K562 (cell line): ENCODE measurements around the gene LRRC4C. TPM values are rescaled to one million over a fixed set of nuclear protein-coding genes. Genes with fewer than 3 reads are reported as not detected.

Experiments
- ATAC-seq: fragments of 200-7000 bp; cut with Tn5 transposase; 3 replicates; pipeline ENCODE4 v1.9.1; 2020; ENCODE audit warnings: moderate library complexity
- BruUV-seq: library from RNA; stranded (reverse); fragments of 400-500 nt; replicated peaks from 2 replicates; lab custom pipeline; 2021; lab: Mats Ljungman, UMichigan
- CTCF ChIA-PET: fragments of 300-600 bp; formaldehyde crosslinking; extraction: SDS; loops from one replicate; lab custom pipeline; 2021; ENCODE audit warnings: low intra/inter-chr PET ratio; lab: Yijun Ruan, JAX
- POLR2A ChIA-PET: fragments of 300-600, 350-650 bp; sonication (Branson Sonifier 250); formaldehyde crosslinking; extraction: SDS; loops from one replicate; lab custom pipeline; 2021; ENCODE audit warnings: antibody characterized with exemption, inconsistent platforms; lab: Yijun Ruan, JAX
- DNase-seq, 4 experiments: peaks; one replicate each; pipeline versions ENCODE4 v3.0.0 to v3.0.0-alpha.2; 2011 to 2018; ENCODE audit warnings: low spot score in 3 of 4, mixed read lengths in 3 of 4; ENCODE audit errors: extremely low read depth in 1 of 4
- FAIRE-seq: peaks from 2 replicates; lab custom pipeline; 2011; peaks lifted over from hg19 to GRCh38; lab: Jason Lieb, UNC
- H2AFZ ChIP-seq: 2 replicates; pipeline ENCODE4 v1.6.0; 2011; ENCODE audit warnings: low read depth, low read length, control low read depth, inconsistent platforms
- H3K27ac ChIP-seq: fragments of 200-600 bp; 3 replicates; pipeline ENCODE4 v1.8.0; 2011; ENCODE audit warnings: low read depth, mild to moderate bottlenecking, control low read depth, inconsistent platforms, low read length, moderate library complexity, mixed read lengths; ENCODE audit errors: extremely low read depth
- H3K27me3 ChIP-seq, 2 experiments: fragments of 300-600 bp in 1 of 2; 2 replicates in 1 of 2; 3 replicates in 1 of 2; pipeline versions ENCODE4 v1.6.0 to v1.8.0; 2011; ENCODE audit warnings: inconsistent platforms in 2 of 2, low read length in 2 of 2, mild to moderate bottlenecking in 1 of 2, mixed read lengths in 1 of 2, moderate library complexity in 1 of 2; ENCODE audit not compliant: control insufficient read depth in 2 of 2, insufficient read depth in 2 of 2
- H3K36me3 ChIP-seq: fragments of 300-600 bp; 3 replicates; pipeline ENCODE4 v1.8.0; 2011; ENCODE audit warnings: mild to moderate bottlenecking, low read length, inconsistent platforms; ENCODE audit not compliant: control insufficient read depth, insufficient read depth
- H3K4me1 ChIP-seq, 2 experiments: fragments of 200-600 bp in 1 of 2; replicated peaks in 1 of 2; 2 replicates in 1 of 2; 3 replicates in 1 of 2; pipeline versions ENCODE4 v1.5.1 to v1.8.0; 2011; ENCODE audit warnings: inconsistent platforms in 2 of 2, low read length in 2 of 2, mild to moderate bottlenecking in 1 of 2, mixed read lengths in 1 of 2, moderate library complexity in 1 of 2; ENCODE audit not compliant: control insufficient read depth in 2 of 2, insufficient read depth in 2 of 2
- H3K4me2 ChIP-seq: 2 replicates; pipeline ENCODE4 v1.6.1; 2011; ENCODE audit warnings: low read length, control low read depth, inconsistent platforms, mixed read lengths; ENCODE audit not compliant: insufficient read depth
- H3K4me3 ChIP-seq: fragments of 200-600 bp; sonication (generic), shearing (Covaris generic); 2 replicates; pipeline ENCODE4 v1.5.1; 2016; ENCODE audit warnings: control low read depth, inconsistent platforms
- H3K79me2 ChIP-seq: fragments of 200-600 bp; 3 replicates; pipeline ENCODE4 v1.8.0; 2011; ENCODE audit warnings: low read length, inconsistent platforms; ENCODE audit not compliant: control insufficient read depth, insufficient read depth
- H3K9ac ChIP-seq, 2 experiments: 2 replicates each; pipeline versions ENCODE4 v1.6.0 to v1.6.1; 2011; ENCODE audit warnings: low read depth in 2 of 2, low read length in 2 of 2, control low read depth in 1 of 2, inconsistent platforms in 1 of 2, mild to moderate bottlenecking in 1 of 2, mixed read lengths in 1 of 2; ENCODE audit not compliant: insufficient read depth in 1 of 2
- H3K9me1 ChIP-seq: one replicate; pipeline ENCODE4 v1.6.0; 2011; ENCODE audit warnings: inconsistent platforms, mild to moderate bottlenecking, low read length, moderate library complexity; ENCODE audit not compliant: control insufficient read depth, insufficient read depth
- H3K9me3 ChIP-seq: replicated peaks from 2 replicates; pipeline ENCODE4 v1.5.1; 2011; ENCODE audit warnings: low read depth, low read length, inconsistent platforms; ENCODE audit not compliant: control insufficient read depth, insufficient read depth
- H4K20me1 ChIP-seq: replicated peaks from 2 replicates; pipeline ENCODE4 v1.6.1; 2011; ENCODE audit warnings: low read length, inconsistent platforms, mixed read lengths; ENCODE audit not compliant: control insufficient read depth, insufficient read depth
- CBX2 ChIP-seq: fragments of 200-600 bp; sonication (generic); IDR thresholded peaks from one replicate; pipeline ENCODE4 v1.6.1; 2012; ENCODE audit warnings: mild to moderate bottlenecking, low read length, inconsistent platforms; ENCODE audit not compliant: insufficient read depth, poor library complexity, severe bottlenecking
- EHMT2 ChIP-seq: fragments of 450-650 bp; IDR thresholded peaks from 2 replicates; pipeline ENCODE4 v1.6.1; 2018; ENCODE audit warnings: antibody characterized with exemption
- HDAC2 ChIP-seq: fragments of 450-650 bp; IDR thresholded peaks from 2 replicates; pipeline ENCODE4 v1.6.1; 2016; ENCODE audit warnings: mild to moderate bottlenecking
- HDAC6 ChIP-seq: IDR thresholded peaks from 2 replicates; pipeline ENCODE4 v1.6.1; 2012; ENCODE audit warnings: low read depth, mild to moderate bottlenecking, control low read depth, inconsistent platforms, low read length, moderate library complexity
- HLTF ChIP-seq: fragments of 450-650 bp; IDR thresholded peaks from 2 replicates; pipeline ENCODE4 v1.6.1; 2016
- MEF2D ChIP-seq: conservative IDR thresholded peaks from 2 replicates; pipeline ENCODE4 v1.6.1; 2016; ENCODE audit warnings: low read depth, missing genetic modification characterization, missing compliant biosample characterization
- POLR2B ChIP-seq: fragments of 450-650 bp; IDR thresholded peaks from 2 replicates; pipeline ENCODE4 v1.6.1; 2018; ENCODE audit warnings: low read depth; ENCODE audit not compliant: partially characterized antibody
- SMAD1 ChIP-seq: fragments of 150-350 bp; IDR thresholded peaks from 2 replicates; pipeline ENCODE4 v1.6.1; 2014; ENCODE audit warnings: low read length, low read depth; ENCODE audit not compliant: partially characterized antibody
- TARDBP ChIP-seq: fragments of 450-650 bp; IDR thresholded peaks from 2 replicates; pipeline ENCODE4 v1.6.1; 2016
- ZBTB1 ChIP-seq: sonication (generic); formaldehyde crosslinking; IDR thresholded peaks from 2 replicates; pipeline ENCODE4 v1.8.1; 2023; ENCODE audit warnings: missing genetic modification reagents, low read depth, mild to moderate bottlenecking, borderline replicate concordance
- ZNF143 ChIP-seq: sonication (generic); formaldehyde crosslinking; IDR thresholded peaks from 2 replicates; pipeline ENCODE4 v1.9.0; 2022; ENCODE audit warnings: mild to moderate bottlenecking, missing genetic modification reagents
- WGBS: fragments of 100-300 bp; shearing (Covaris generic); methylation state at CpG from one replicate; pipeline ENCODE4 v1.1.6; 2016; ENCODE audit warnings: low coverage, mixed read lengths; ENCODE audit not compliant: insufficient coverage; ENCODE audit errors: missing lambda C conversion rate; 5-methylcytosine and 5-hydroxymethylcytosine counted together
- in situ Hi-C: fragments of 300-500 bp; cut with MboI; formaldehyde crosslinking; loops from 4 replicates; pipeline ENCODE4 v1.15.0; 2018; ENCODE audit warnings: inconsistent platforms, mixed read lengths
- intact Hi-C: fragments of 100-400 bp; cut with micrococcal nuclease; formaldehyde crosslinking; loops from 2 replicates; pipeline ENCODE4 v1.14.2; 2022
- polyA plus RNA-seq, 8 experiments: library from polyadenylated mRNA; depleted of rRNA in 4 of 8; stranded (reverse) in 5 of 8; unstranded in 3 of 8; fragments of >200 nt; fragmentation: Nextera tagmentation in 2 of 8; fragmentation: Illumina TruSeq in 1 of 8; extraction: Ambion mirVana in 2 of 8; extraction: Trizol in 1 of 8; gene quantifications; 2 replicates each; pipeline versions ENCODE4 v1.2.1 to v1.2.3, GENCODE V29; 2011 to 2014; ENCODE audit warnings: inconsistent platforms in 1 of 8, missing spikeins in 1 of 8
- total RNA-seq, 7 experiments: library from RNA; depleted of rRNA in 6 of 7; stranded (reverse); fragments of >200 nt in 6 of 7; fragmentation: Illumina TruSeq in 2 of 7; extraction: Trizol in 2 of 7; gene quantifications; 2 replicates each; pipeline versions ENCODE4 v1.2.1 to v1.2.3, GENCODE V29; 2011 to 2021; ENCODE audit warnings: low replicate concordance in 1 of 7

Gene LRRC4C
- total and polyA plus RNA-seq, 9 of the 15 experiments (the other 6 are each of a cell fraction or from before 2014, with no cell fraction given), result not detected

GRCh38 chr11:41175304-41175972 is 284.0 kb downstream of the LRRC4C start (continued):
- TF ChIP-seq POLR2B (no peak), HLTF (no peak), TARDBP (no peak), ZBTB1 (CRISPR knock-in tag) (no peak), EHMT2 (no peak), CBX2 (no peak), HDAC2 (no peak)

- ChIA-PET POLR2A (no interaction called here), CTCF (no interaction called here)
- Histone ChIP-seq H2AFZ (no peak overlapping the region), H3K4me3 (no peak overlapping the region), H3K9me1 (no peaks in the 10 kb centered on the region), H4K20me1 (no peaks in the 10 kb centered on the region), H3K9ac (no peak overlapping the region), H3K79me2 (no peaks in the 10 kb centered on the region), H3K36me3 (no peaks in the 10 kb centered on the region), H3K27me3 (no peaks in the 10 kb centered on the region), H3K27ac (no peak overlapping the region), H3K9me3 (no peaks in the 10 kb centered on the region), H3K4me2 (no peak overlapping the region)
- intact Hi-C loops (no loop called here), in situ Hi-C loops (no loop called here)
- no peak for ATAC-seq
- no peak for FAIRE-seq
- WGBS, result 0% methylated on average over 2 of the region's 2 CpGs
- TF ChIP-seq ZNF143 (CRISPR knock-in tag) (no peak), HDAC6 (no peak), MEF2D (tag) (no peak), SMAD1 (no peak)
- TF ChIP-seq, all 486 proteins: peak for 0
- DNase-seq, result no peak
- no peaks in the 10 kb centered on the region for H3K4me1 ChIP-seq
- no TSS peak for BruUV-seq
These were observed 313.1 kb downstream of the LRRC4C start for GRCh38 chr11:41146326-41146725.
